Lower leg skin (tissue), 4 donors: ENCODE measurements around the gene IQSEC3. TPM values are rescaled to one million over a fixed set of nuclear protein-coding genes. Genes with fewer than 3 reads are reported as not detected.

Source experiments
- DNase-seq, 2 donors: peaks; one replicate each; pipeline ENCODE4 v3.0.0-alpha.2; 2019; ENCODE audit warnings: low spot score in 2 of 2
- H3K4me3 ChIP-seq: fragments of 200-600 bp; sonication (generic); 2 replicates; pipeline ENCODE4 v1.5.1; 2017; ENCODE audit warnings: mild to moderate bottlenecking, low read depth; ENCODE audit not compliant: poor library complexity, severe bottlenecking
- POLR2A ChIP-seq, 2 donors: fragments of 450-650 bp; IDR thresholded peaks; one replicate each; pipeline ENCODE4 v1.6.1; 2016 to 2017; ENCODE audit warnings: antibody characterized with exemption in 2 of 2, mild to moderate bottlenecking in 1 of 2, moderate library complexity in 1 of 2
- WGBS, 2 donors: methylation state at CpG; one replicate each; pipeline ENCODE4 v1.1.5; 2018; 5-methylcytosine and 5-hydroxymethylcytosine counted together
- intact Hi-C: fragments of 100-400 bp; cut with DNase I; formaldehyde crosslinking; loops from one replicate; pipeline ENCODE4 v1.15.0; 2023; ENCODE audit warnings: low total_unique reads
- total RNA-seq, 4 donors: library from RNA; depleted of rRNA; stranded (reverse); fragments of >200 nt; gene quantifications; one replicate each; pipeline ENCODE4 v1.1.0, GENCODE V29; 2016
- TF ChIP-seq, protein P1 (sequence below), 3 donors: fragments of 450-650 bp; IDR thresholded peaks; one replicate each; pipeline ENCODE4 v1.5.1; 2016; ENCODE audit warnings: antibody characterized with exemption in 3 of 3, mild to moderate bottlenecking in 3 of 3, moderate library complexity in 2 of 3

The IQSEC3 gene
- total RNA-seq, 4 donors from 2014 or later = 0.04 to 0.10 (median 0.05) TPM; not detected in 1

DNA sequence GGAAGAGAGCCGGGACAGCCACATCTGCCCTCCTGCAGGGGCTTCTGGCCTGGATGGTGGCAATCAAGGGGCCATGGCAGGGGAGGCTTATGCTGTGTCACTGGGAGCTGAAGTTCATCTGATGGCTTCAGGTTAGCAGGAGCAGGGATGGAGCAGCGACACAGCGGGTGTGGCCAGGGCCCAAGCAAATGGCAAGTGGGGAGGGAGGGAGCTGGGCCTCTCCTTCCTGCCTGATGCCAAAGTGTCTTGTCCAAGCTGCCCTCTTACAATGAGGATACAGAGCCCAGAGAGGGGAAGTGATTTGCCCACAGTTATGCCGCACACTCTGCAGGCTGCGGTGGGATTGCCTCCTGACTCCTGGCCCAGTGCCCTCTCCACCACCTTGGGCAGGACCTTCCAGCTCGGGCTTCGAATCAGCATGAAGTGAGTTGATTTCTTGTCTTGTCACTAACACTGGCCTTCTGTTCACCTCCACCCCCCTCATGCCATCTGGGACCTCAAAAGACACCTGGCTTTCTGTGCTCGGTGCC lies 51.3 kb downstream of the IQSEC3 start:
- WGBS, 2 donors = 84 to 85% methylated on average over 8 of the region's 8 CpGs
- no peak overlapping the region for H3K4me3 ChIP-seq
- DNase-seq = no peak
- no peak for TF ChIP-seq POLR2A (IDR thresholded peaks at IDR 0.05)
- TF ChIP-seq, protein P1, sequence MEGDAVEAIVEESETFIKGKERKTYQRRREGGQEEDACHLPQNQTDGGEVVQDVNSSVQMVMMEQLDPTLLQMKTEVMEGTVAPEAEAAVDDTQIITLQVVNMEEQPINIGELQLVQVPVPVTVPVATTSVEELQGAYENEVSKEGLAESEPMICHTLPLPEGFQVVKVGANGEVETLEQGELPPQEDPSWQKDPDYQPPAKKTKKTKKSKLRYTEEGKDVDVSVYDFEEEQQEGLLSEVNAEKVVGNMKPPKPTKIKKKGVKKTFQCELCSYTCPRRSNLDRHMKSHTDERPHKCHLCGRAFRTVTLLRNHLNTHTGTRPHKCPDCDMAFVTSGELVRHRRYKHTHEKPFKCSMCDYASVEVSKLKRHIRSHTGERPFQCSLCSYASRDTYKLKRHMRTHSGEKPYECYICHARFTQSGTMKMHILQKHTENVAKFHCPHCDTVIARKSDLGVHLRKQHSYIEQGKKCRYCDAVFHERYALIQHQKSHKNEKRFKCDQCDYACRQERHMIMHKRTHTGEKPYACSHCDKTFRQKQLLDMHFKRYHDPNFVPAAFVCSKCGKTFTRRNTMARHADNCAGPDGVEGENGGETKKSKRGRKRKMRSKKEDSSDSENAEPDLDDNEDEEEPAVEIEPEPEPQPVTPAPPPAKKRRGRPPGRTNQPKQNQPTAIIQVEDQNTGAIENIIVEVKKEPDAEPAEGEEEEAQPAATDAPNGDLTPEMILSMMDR (IDR thresholded peaks at IDR 0.05) = no peak
- intact Hi-C loops = no loop called here

DNA sequence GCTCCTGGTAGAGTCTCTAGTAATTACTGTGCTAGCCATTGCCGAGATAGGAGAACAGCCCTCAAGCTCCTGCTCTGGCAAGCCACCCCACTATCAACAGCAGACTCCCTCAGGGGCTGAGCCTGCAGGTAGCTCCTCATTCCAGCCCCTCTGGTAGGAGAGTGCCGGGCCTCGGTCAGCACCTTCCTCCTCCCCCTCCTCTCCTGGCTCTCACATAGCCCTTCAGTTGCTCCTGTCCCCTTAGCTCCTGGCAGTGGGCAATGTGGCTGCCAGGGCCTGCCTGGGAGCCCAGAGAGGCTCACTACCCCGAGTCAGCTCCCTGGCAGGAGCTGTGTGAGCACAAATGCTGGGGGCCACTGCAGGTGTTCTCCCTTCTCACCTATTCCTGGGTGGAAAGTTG lies 52.0 kb downstream of the IQSEC3 start:
- TF ChIP-seq, protein P1 (IDR thresholded peaks at IDR 0.05) = no peak
- no peak for TF ChIP-seq POLR2A (IDR thresholded peaks at IDR 0.05)
- intact Hi-C loops = no loop called here
- WGBS, 2 donors = 57 to 72% methylated on average over 4 of the region's 4 CpGs
- no peak for DNase-seq
- no peak overlapping the region for H3K4me3 ChIP-seq

DNA sequence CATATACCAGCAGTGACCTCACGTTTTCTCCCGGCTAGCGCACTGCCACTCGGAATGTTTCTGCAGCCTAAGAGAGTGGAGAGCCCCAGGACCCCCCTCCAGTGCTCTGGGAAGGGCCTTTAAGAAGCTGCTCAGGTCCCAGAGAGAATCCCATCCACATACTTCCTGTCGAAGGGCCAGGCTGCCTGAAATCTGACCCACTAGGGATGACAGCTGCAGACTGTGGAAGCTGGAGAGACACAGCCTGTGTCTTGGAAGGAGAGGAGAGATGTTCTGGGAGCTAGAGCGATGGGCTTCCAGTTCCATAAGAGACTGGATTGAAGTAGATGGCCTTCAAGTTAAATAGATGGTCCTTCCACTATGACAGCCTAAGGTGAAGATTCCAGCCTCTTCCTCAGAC lies 54.4 kb downstream of the IQSEC3 start:
- intact Hi-C loops = no loop called here
- TF ChIP-seq, protein P1 (IDR thresholded peaks at IDR 0.05) = no peak
- no peak for TF ChIP-seq POLR2A (IDR thresholded peaks at IDR 0.05)
- 52 to 78% methylated on average over 6 of the region's 6 CpGs for WGBS, 2 donors
- no peak for DNase-seq
- H3K4me3 ChIP-seq = no peak overlapping the region

DNA sequence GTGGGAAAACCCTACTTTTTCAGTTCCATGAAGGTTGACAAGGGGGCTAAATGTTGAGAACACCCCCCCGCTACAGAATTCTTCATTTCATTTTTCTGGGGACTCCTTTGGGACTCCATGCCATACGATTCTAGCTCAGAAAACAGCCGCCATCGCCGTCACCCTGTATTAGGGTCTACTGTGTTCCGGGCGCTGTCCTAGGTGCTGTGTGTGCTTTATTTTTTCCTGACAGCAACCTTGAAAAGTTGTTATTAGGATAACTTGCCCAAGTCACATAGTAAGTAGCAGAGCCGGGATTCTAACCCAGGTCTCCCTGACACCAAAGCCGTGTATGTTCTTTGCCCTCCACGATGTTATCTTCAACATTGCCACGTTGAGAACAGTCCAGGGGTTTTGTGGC lies 55.1 kb downstream of the IQSEC3 start:
- no peak overlapping the region for H3K4me3 ChIP-seq
- TF ChIP-seq, protein P1 (IDR thresholded peaks at IDR 0.05) = no peak
- TF ChIP-seq POLR2A (IDR thresholded peaks at IDR 0.05) = no peak
- intact Hi-C loops = no loop called here
- no peak for DNase-seq
- 86 to 89% methylated on average over 11 of the region's 11 CpGs for WGBS, 2 donors

DNA sequence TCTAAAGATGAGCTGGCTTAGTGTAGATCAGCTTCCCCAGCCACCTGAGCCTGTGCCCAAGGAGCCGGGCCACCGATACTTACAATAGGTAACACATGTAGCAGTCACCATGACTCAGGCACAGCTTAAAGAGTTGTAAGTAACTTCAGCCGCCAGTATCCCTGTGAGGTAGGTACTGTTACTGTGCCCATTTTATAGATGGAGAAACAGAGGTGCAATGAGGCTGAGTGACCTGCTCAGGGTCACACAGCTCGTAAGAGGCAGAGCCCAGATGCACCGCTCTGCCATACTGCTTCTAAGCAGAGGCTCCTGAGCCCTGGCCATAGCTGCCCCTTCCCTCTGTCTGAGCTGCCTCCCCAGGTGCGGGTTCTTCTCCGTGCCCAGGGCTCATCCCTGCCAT lies 58.5 kb downstream of the IQSEC3 start:
- intact Hi-C loops = no loop called here
- 89 to 90% methylated on average over 5 to 7 of the region's 7 CpGs for WGBS, 2 donors

More for the DNA sequence above, 58.5 kb downstream of the IQSEC3 start:
- no peak for DNase-seq
- no peak for TF ChIP-seq POLR2A (IDR thresholded peaks at IDR 0.05)
- TF ChIP-seq, protein P1 (IDR thresholded peaks at IDR 0.05) = no peak
- no peak overlapping the region for H3K4me3 ChIP-seq
